Endothelial cell of umbilical vein (primary cell): ENCODE measurements around the gene SIPA1L2.

Source experiments
- EZH2 ChIP-seq: IDR thresholded peaks from 2 replicates; pipeline ENCODE4 v1.6.1; 2012; ENCODE audit warnings: borderline replicate concordance, low read depth, mild to moderate bottlenecking, moderate library complexity, low read length, inconsistent platforms; ENCODE audit not compliant: severe bottlenecking
- TF ChIP-seq, protein P1 (sequence below), 2 donors: IDR thresholded peaks; 1 replicate in 1 of 2; 2 replicates in 1 of 2; pipeline ENCODE4 v1.5.1; 2011; ENCODE audit warnings: low read length in 2 of 2, mild to moderate bottlenecking in 2 of 2, moderate library complexity in 2 of 2, control low read depth in 1 of 2, inconsistent platforms in 1 of 2, low read depth in 1 of 2; ENCODE audit not compliant: insufficient read depth in 1 of 2; ENCODE audit errors: extremely low read depth in 1 of 2

DNA sequence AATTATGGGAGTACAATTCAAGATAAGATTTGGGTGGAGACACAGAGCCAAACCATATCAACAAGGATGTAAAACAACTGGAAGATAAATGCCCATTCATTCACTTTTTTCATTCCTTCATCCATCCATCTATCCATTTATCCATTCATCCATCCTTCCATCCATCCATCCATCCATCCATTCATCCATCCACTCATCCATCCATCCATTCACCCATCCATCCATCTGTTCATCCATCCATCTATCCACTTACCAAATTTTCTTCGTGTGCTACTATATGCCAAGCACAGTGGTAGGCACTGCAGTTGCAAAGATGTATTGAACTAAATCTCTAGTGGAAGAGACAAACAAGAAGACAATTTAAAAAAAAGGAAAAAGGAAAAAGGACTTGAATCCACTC lies 14.3 kb upstream of the SIPA1L2 start:
- TF ChIP-seq, protein P1, sequence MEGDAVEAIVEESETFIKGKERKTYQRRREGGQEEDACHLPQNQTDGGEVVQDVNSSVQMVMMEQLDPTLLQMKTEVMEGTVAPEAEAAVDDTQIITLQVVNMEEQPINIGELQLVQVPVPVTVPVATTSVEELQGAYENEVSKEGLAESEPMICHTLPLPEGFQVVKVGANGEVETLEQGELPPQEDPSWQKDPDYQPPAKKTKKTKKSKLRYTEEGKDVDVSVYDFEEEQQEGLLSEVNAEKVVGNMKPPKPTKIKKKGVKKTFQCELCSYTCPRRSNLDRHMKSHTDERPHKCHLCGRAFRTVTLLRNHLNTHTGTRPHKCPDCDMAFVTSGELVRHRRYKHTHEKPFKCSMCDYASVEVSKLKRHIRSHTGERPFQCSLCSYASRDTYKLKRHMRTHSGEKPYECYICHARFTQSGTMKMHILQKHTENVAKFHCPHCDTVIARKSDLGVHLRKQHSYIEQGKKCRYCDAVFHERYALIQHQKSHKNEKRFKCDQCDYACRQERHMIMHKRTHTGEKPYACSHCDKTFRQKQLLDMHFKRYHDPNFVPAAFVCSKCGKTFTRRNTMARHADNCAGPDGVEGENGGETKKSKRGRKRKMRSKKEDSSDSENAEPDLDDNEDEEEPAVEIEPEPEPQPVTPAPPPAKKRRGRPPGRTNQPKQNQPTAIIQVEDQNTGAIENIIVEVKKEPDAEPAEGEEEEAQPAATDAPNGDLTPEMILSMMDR (IDR thresholded peaks at IDR 0.05; ENCODE audit: extremely low read depth in 1 of 2, insufficient read depth in 1 of 2, low read depth in 1 of 2, low read length in 2 of 2): no peak
- no peak for TF ChIP-seq EZH2
